Endometrium (tissue), 2 donors: Measurements from ENCODE around the gene EHF.
"Not testable (repeated sequence)": the region's sequence is repeated elsewhere in the genome, so short reads cannot be mapped to it uniquely, and the experiment has no call there.

Experiments
- FAIRE-seq: peaks from 2 replicates; lab custom pipeline; 2012; peaks lifted over from hg19 to GRCh38; lab: Jason Lieb, UNC
- donor health status: control.
- donor health status: control.

The EHF gene

DNA sequence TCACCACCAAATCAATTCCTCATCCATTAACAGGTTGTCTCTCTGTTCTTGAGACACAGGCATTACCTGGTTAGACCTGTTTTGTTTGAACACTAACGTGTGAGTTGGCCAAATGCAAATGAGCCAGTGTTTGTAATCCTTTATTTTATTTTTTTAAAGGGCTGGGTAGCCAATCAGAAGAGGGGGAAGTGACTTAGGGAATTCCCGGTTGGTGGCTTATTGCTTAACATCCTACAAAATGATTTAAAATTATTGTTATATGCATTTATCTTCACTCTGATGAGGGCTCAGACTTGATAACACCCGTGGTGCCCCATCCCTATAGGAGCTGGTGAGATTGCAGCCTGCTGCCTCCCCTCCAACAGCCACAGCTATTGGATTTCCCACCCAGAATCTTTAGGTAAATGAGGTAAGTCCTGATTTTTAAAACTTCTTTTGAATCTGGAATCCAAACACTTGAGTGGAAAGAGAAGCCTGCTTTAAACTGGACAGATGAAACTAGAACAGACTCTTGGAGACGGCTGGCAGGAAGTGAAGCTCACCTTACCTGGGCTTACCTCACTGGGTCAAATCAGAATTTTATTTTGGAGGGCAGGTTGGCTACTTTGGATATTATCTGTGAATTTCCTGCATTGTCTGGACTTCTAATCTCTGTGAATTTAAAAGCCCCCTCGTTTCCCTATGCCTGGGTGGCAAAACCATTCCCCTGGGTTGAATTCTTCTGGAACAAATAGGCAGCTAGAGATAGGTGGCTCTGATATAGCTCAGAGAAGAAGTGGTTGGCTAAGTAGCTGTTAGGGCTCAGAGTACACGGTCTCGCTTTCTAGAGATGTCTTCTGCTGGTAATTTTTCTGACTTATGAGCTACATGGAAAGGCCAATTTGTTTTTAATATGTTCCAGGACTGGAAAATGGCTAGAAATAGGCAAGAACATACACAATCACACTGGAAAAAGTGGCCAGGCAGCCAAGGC is at the start of gene EHF:
EHF (plus strand) TSS at position 274 of the 973 bp plus-strand sequence. CDS start 21,538 bp downstream, outside the sequence.
- no peak for FAIRE-seq

DNA sequence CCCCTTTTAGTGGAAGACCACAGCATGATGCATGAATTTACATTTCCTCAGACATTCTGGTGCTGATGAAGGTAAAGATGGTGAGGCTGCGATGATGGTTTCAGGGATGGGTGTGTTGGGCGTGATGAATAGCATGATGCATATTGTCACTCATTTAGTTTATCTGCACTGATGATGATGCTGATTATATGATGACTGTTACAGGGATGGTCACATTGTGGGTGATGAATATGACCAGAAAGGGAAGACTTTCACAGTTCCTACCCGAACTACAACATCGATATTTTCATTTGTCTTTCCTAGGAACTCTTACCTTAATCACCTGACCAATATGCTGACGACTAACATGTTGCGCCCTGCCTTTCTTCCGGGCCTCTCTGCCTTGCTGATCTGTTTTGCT is 47.4 kb upstream of the EHF start:
- FAIRE-seq: no peak

DNA sequence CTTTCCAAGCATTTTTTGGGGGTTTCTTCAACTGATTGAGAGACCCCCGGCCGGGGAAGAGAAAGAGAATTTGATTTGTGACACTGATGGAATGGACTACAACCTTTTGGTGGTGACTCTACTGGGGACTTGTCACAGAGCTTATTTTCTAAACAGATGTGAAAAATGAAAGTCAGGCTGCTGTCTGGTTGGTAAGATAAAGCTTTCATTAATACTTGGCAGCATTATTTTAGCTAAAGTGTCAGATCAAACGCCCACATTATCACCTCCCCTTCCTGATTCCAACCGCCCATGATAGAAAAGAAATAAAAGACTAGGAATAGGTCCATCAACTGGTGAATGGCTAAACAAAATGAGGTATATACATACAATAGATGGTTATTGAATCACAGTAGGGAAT is 45.6 kb upstream of the EHF start:
- FAIRE-seq: no peak

DNA sequence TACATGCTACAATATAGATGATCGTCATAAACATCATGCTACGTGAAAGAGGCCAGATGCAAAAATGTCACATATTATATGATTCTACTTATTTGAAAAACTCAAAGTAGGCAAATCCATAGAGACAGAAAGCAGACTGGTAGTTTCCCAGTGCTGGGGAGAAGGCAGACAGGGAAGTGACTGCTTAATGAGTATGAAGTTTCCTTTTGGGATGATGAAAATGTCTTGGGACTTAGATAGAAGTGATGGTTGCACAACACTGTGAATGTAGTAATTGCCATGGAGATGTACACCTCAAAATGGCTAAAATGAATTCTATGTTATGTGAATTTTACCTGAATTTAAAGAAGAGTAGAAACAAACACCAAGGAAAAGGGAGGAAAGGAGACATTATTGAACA is 45.2 kb upstream of the EHF start:
- FAIRE-seq: no peak

- FAIRE-seq: no peak
Observed at GRCh38 chr11:34576331-34576730, 44.6 kb upstream of the EHF start.

DNA sequence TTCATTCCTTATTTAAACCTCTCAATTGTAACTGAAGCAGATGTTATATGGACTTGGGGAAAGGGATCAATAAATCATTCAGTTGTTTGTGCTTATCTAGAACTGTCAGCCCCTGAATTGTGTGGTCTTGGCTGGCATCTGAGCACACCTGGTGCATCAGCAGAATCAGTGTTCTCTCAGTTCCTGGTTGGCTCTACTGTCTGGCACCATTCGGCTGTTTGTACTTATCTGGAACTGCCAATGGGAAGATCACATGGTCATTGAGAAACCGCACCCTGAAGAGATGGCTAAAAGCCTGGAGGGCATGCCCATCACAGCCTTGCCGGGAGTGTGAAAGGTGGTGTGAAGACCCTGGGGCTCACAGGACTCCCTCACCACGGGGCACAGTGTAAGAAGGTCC is 37.1 kb upstream of the EHF start:
- no peak for FAIRE-seq

- no peak for FAIRE-seq
Observed at GRCh38 chr11:34585304-34585734, 35.6 kb upstream of the EHF start.

GRCh38 chr11:34585735-34586487 is 35.0 kb upstream of the EHF start:
- no peak for FAIRE-seq

- FAIRE-seq: no peak
Observed at GRCh38 chr11:34586488-34587281, 34.2 kb upstream of the EHF start.

DNA sequence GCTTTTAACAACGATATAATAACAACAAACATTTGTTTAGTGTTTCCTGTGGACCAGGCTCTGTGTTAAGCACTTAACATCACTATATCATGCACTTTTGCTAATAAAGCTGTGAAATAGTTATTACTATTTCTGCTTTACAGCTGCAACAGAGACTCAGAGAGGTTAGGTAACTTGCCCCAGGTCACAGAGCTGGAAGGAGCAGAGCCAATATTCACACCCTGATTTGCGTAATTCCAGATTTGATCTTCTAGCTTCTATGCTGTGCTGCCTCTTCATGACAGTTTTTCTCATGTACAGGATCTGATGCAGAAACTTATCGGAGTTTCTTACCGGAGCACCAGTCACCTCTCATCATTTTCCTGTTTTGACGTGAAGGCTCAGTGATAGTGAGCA is 33.6 kb upstream of the EHF start:
- FAIRE-seq: no peak

DNA sequence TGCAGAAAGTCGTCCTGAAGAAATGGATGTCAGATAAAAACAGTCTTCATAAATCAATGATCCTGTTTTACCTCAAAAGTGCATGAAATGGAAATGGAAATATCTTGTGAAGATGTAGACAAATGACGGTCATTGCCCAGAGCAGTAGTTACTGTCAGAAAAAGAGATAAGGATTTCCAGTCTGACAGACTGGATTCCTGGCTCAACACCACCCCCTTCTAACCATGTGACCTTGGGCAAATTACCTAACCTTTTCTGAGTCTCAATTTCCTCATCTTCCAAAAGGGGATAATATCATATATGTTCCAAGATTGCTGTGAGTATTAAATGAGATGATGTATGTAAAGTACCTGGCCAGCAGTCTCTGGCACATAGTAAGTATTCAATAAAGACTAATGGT is 32.9 kb upstream of the EHF start:
- FAIRE-seq: no peak

GRCh38 chr11:34588701-34589100 is 32.2 kb upstream of the EHF start:
- no peak for FAIRE-seq

- not testable (repeated sequence) for FAIRE-seq
Observed at GRCh38 chr11:34589177-34589576, 31.7 kb upstream of the EHF start.

GRCh38 chr11:34593085-34593484 is 27.8 kb upstream of the EHF start:
- FAIRE-seq: no peak

DNA sequence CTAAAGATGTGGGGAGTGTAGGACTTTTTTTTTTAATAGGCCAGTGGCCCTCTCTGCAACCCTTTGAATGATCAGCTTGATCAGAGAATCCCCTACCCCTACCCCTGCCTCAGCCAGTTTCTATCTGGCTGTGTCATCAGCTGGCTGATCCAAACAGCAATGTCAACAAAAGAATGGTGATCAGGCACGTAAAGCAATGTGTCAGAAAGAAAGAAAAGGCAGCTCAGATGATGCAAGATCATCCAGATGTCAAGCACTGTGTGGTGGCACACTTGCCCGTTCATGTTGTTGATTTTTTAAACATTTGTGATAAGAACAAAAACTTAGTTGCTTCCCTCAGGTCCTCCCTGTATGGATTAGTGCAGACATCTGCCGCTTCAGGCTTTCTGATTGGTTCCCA is 26.3 kb upstream of the EHF start:
- no peak for FAIRE-seq

DNA sequence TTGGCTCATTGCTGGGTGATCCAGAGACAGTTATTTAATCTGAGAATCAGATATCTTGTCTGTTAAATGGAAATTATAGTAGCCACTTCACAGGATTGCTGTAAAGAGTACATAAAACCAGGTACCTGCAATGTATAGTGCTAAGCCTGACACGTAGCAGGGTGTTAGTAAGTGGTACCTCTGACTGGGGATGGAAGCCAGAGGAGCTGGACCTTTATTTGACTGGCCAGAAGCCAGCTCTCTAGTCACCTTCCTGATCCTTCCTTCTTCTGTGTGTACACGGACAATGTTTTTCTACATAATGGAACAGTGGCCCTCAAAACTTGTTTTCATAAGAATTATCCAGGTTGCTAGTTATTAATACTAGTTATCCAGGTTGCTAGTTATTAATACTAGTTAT is 25.5 kb upstream of the EHF start:
- FAIRE-seq: no peak

GRCh38 chr11:34595960-34596644 is 24.8 kb upstream of the EHF start:
- no peak for FAIRE-seq

DNA sequence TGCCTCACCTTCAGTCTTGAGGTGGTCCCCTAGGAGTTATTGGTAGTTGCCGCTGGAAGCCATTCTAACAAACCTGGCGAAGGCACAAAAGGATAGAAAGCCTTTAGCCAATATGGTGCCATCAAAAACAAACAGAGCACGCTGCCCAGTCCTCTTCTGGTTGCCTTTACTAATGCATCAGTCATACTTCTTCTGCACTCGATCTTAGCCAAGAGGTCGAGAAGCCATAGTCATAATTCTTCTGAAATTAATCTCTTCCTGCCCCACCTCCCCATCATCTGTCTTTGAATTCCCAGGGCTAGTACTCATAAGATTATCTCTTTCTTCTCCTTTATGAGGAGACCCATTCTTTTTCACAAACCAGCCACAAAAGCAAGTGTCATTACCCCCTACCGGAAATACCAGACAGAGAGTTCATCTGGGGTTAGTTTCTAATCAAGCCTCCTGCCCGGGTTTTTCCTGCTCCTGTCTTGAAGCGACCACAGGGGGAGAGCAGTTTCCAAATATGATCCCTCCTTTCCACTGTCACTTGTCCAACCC is 21.4 kb upstream of the EHF start:
- no peak for FAIRE-seq

DNA sequence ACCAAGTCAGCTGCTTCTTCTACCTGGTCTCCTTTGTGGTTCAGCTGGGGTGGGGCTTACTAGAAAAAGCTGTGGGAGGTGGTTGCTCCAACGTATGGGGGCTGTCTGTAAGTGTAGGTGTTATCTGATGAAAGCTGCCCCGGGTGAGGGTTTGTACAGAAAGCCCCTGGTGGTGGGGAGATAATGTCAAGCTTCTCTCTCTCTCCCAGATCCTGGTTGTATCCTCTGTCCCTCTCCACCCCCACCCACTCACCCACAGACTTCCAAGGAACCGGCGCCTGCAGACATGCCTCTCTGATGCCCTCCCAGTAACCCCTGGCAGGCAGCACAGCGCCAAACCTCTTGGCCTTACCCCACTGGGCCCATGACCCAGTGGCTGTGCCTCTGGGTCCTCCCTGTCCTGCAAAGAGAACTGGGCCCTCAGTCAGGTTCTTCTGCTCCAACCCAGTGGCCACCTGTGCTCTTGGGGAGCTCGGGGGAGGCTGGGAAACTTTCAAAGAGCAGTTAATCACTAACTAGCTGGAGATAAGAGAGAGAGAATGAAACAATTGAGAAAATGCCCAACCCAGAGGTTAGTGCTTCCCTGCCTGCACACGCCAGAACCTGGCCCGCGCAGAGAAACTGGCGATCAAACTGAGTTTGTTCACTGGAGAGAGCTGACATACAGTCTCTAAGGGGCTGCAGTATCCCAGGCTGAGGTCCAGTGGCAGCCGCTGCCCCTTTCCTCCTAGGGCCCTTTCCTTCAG is 20.4 kb upstream of the EHF start:
- no peak for FAIRE-seq

GRCh38 chr11:34601085-34601444 is 19.8 kb upstream of the EHF start:
- FAIRE-seq: no peak

DNA sequence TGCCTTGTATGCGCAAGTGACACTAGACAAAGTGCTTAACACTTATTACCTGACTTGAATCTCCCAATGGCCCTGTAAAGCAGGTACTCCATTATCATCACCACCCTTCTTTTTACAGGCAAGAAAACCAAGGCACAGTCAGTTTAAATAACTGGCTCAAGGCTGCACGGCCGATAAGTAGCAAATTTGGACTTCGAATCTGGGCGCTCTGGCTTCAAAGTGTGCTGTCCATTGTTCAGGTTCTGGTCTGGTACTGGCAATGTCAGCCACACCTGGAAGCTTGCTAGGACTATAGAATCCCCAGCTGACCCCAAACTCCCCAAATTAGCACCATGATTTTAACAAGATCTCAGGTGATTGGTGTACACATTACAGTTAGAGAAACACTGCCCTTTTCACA is 19.3 kb upstream of the EHF start:
- FAIRE-seq: no peak
